NCI-H748 (cell line): ENCODE measurements around the gene RGS18.
"Not testable (repeated sequence)": the region's sequence is repeated elsewhere in the genome, so short reads cannot be mapped to it uniquely, and the experiment has no call there.

Source experiments
- DNase-seq: peaks from one replicate; lab custom pipeline; 2025; ENCODE audit not compliant: unreplicated experiment; lab: John Stamatoyannopoulos, UW

RGS18 gene

GRCh38 chr1:192158181-192158580, at the start of gene RGS18:
Gene RGS18, plus strand, starts transcription at chr1:192158462. Its CDS starts 176 bp downstream, at chr1:192158638.
- DNase-seq, result no peak

GRCh38 chr1:192109576-192109975, 48.7 kb upstream of the RGS18 start:
- no peak for DNase-seq

- DNase-seq, result no peak
Observed at GRCh38 chr1:192115000-192115399, 43.3 kb upstream of the RGS18 start.

GRCh38 chr1:192118881-192119405, 39.3 kb upstream of the RGS18 start:
- no peak for DNase-seq

GRCh38 chr1:192119701-192120100, 38.6 kb upstream of the RGS18 start:
- no peak for DNase-seq

- DNase-seq, result no peak
Observed at GRCh38 chr1:192122668-192123067, 35.6 kb upstream of the RGS18 start.

DNA sequence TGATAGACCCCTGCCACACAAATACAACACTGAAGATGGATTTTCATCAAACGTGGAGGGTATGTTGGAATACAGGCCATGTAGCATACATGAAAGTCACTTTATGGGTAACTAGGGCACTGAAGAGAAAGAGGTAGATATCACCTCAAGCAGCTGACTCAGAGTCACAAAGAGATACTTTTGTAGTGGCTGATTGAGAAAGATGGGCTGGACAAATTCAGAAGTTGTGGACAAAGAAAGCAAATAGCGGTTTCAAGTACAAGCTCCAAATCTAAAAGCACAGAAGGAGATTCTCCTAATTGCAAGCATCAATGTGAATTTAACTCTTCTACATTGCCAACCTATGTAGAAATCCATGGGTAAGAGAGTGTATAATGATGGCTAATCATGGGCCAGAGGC, 35.0 kb upstream of the RGS18 start:
- no peak for DNase-seq

- DNase-seq, result no peak
Observed at GRCh38 chr1:192126030-192126619, 32.1 kb upstream of the RGS18 start.

DNA sequence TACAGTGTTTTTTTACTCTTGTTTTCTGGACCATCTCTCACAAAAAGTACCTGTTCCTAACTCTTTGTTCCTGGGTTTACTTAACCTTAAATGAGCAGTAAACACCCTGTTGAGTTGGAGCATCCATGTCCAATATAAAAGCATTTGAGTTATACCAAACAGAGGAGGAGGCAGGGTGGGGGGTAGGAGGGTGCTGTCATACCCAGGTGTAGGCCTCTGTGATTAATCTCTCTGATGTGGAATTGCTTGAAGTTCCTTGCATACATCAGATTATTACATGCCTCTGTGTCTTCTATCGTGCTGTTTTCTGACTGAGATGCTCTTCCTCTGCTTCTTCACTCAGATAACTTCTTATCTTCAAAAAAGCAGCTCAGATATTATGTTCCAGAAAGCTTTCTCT, 28.1 kb upstream of the RGS18 start:
- DNase-seq, result no peak

DNA sequence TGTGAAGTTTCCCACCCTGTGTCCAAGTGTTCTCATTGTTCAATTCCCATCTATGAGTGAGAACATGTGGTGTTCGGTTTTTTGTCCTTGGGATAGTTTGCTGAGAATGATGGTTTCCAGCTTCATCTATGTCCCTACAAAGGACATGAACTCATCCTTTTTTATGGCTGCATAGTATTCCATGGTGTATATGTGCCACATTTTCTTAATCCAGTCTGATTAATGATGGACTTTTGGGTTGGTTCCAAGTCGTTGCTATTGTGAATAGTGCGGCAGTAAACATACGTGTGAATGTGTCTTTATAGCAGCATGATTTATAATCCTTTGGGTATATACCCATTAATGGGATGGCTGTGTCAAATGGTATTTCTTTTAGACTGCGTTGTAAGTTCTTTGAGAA, 27.4 kb upstream of the RGS18 start:
- DNase-seq, result not testable (repeated sequence)

- DNase-seq, result no peak
Observed at GRCh38 chr1:192131914-192132313, 26.3 kb upstream of the RGS18 start.

GRCh38 chr1:192133350-192133926, 24.8 kb upstream of the RGS18 start:
- DNase-seq, result no peak

DNA sequence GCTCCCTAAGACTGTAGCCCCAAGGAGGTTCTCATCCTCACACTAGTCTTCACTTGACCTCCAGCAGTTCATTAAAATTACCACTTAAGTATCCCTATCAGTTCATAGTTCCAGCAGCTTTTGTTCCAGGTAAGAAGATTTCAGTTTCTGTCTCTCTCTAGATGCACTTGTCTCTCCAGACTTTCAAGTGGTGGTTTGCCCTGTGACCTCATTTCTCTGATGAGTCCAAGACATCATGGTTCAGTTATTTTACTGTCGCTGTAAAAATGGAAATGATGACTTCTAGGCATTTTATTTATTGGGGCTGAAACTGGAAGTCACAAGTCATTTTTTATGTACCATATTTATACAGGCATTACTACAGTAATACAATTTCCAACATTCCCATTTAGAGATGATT, 17.9 kb upstream of the RGS18 start:
- DNase-seq, result no peak

DNA sequence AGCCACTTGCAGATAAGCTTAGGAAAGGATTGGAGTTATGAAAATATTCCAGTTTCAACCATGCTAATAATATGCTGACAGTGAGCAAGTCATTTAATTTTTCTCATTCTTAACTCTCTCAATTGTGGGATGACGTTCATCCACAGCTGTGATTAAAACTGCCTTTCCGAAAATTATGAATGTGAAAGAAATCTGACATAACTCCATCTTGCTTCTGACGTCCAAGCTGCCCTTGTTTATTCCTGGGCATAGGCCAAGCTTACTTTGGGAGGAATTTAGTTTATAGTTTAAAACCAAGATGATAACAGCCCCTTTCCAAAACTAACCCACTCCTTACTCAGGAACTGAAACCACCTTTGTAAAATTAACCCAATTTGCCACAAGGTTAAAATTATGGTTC, 11.0 kb upstream of the RGS18 start:
- DNase-seq, result no peak

GRCh38 chr1:192147696-192148095, 10.6 kb upstream of the RGS18 start:
- no peak for DNase-seq

- no peak for DNase-seq
Observed at GRCh38 chr1:192151176-192151575, 7.1 kb upstream of the RGS18 start.

- DNase-seq, result no peak
Observed at GRCh38 chr1:192153276-192153675, 5.0 kb upstream of the RGS18 start.

DNA sequence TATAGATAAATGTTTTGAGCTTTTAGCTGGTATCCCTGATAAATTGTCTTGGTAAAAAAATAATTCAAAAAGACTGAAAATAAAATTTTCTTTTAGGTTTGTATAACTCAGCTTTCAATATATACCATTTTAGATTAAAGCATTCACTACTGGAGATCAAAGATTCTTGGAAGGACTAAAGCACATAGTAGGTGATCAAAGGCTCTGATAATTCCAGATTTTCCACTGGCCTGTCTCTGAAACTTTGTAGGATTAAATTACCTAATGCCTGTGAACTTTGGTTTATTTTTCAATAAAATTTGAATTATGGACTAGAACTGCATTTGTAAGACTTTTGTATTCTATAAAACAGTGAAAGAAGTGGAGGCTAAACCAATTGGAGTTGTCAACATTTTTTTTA, 1.2 kb upstream of the RGS18 start:
- DNase-seq, result no peak

- no peak for DNase-seq
Observed at GRCh38 chr1:192159014-192159413, 752 bp downstream of the RGS18 start.

- DNase-seq, result no peak
Observed at GRCh38 chr1:192159781-192160180, 1.5 kb downstream of the RGS18 start.

- no peak for DNase-seq
Observed at GRCh38 chr1:192160196-192160595, 1.9 kb downstream of the RGS18 start.

DNA sequence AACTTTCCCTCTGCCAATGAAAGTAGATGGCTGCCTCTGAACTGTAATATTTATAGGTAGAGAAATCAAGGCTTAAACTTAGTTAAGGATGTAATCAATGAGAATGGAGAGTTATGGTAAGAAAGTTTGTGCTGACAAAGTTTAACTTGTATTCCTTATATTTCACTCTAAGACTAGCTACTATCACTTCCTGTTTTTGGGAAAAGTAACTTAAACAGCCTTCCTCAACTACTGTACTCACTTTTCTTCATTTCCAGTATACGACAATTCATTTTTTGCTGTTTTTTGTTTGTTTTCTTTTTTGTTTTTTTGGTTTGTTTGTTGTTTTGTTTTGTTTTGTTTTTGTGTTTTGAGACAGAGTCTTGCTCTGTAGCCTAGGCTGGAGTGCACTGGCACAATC, 3.7 kb downstream of the RGS18 start:
- DNase-seq, result no peak

GRCh38 chr1:192162376-192162775, 4.1 kb downstream of the RGS18 start:
- DNase-seq, result no peak
